ENCODE measurements around the gene IARS1.
A peak's percentile ranks its signal among the peaks of the same experiment; 100 is the strongest.

The IARS1 gene

GRCh38 chr9:92295827-92296258, 2.3 kb upstream of the IARS1 start:
- no peak overlapping the region for H3K14ac ChIP-seq (ENCODE audit: low read length)
- H3K18ac ChIP-seq (ENCODE audit: low read length), result no peak overlapping the region
- no peak overlapping the region for H2AK5ac ChIP-seq (ENCODE audit: low read length)
- no peak overlapping the region for H3K4ac ChIP-seq (ENCODE audit: low read depth, low read length)
- no peak for DNase-seq
- H2BK5ac ChIP-seq (ENCODE audit: low read depth, low read length, poor library complexity), result no peak overlapping the region
- no peak overlapping the region for H3K4me3 ChIP-seq (ENCODE audit: low read depth, low read length)
- no peak overlapping the region for H2AFZ ChIP-seq (ENCODE audit: insufficient read depth, low read length, poor library complexity)
- H3K4me1 ChIP-seq (ENCODE audit: control insufficient read depth in 1 of 2, insufficient read depth in 2 of 2, low read length in 2 of 2), result peaks cover 7% of the 10 kb centered on the region in 2 experiments
- H3K27me3 ChIP-seq (ENCODE audit: insufficient read depth, low read length), result no peaks in the 10 kb centered on the region
- no peak overlapping the region for H4K8ac ChIP-seq (ENCODE audit: low read depth, low read length)
- no peak overlapping the region for H3K27ac ChIP-seq (ENCODE audit: low read depth, low read length)
- no peak overlapping the region for H4K91ac ChIP-seq (ENCODE audit: low read depth, low read length)
- no peaks in the 10 kb centered on the region for H3K79me1 ChIP-seq (ENCODE audit: low read length)
- H4K12ac ChIP-seq (ENCODE audit: low read depth, low read length), result no peak overlapping the region
- no CpG with 5 or more reads among the region's 4 CpGs for WGBS (ENCODE audit: extremely low coverage, insufficient coverage, insufficient read length)
- peaks cover 5 to 12% of the 10 kb centered on the region in 2 experiments for H3K36me3 ChIP-seq (ENCODE audit: control insufficient read depth in 1 of 2, insufficient read depth in 2 of 2, low read length in 2 of 2)
- no peak overlapping the region for H3K4me2 ChIP-seq (ENCODE audit: low read length)
- H3K9me3 ChIP-seq (ENCODE audit: insufficient read depth, low read depth, low read length), result no peaks in the 10 kb centered on the region
- H3K79me2 ChIP-seq (ENCODE audit: control insufficient read depth, insufficient read depth, low read length, poor library complexity), result peaks cover 11% of the 10 kb centered on the region
- no peak overlapping the region for H3K9ac ChIP-seq (ENCODE audit: low read length)
- H3K23ac ChIP-seq (ENCODE audit: low read length), result no peak overlapping the region
- H2BK12ac ChIP-seq (ENCODE audit: low read length), result no peak overlapping the region
- H2BK120ac ChIP-seq (ENCODE audit: insufficient read depth, low read length, poor library complexity), result no peak overlapping the region

GRCh38 chr9:92295240-92295790, 1.8 kb upstream of the IARS1 start:
- no peaks in the 10 kb centered on the region for H3K79me1 ChIP-seq (ENCODE audit: low read length)
- no peaks in the 10 kb centered on the region for H3K9me3 ChIP-seq (ENCODE audit: insufficient read depth, low read depth, low read length)
- H3K18ac ChIP-seq (ENCODE audit: low read length), result no peak overlapping the region
- no peak overlapping the region for H2BK12ac ChIP-seq (ENCODE audit: low read length)
- no peak overlapping the region for H2AFZ ChIP-seq (ENCODE audit: insufficient read depth, low read length, poor library complexity)
- no peak overlapping the region for H4K12ac ChIP-seq (ENCODE audit: low read depth, low read length)
- H3K23ac ChIP-seq (ENCODE audit: low read length), result no peak overlapping the region
- no peak overlapping the region for H3K4ac ChIP-seq (ENCODE audit: low read depth, low read length)
- peaks cover 11% of the 10 kb centered on the region for H3K79me2 ChIP-seq (ENCODE audit: control insufficient read depth, insufficient read depth, low read length, poor library complexity)
- peak overlapping the region; percentile 51 for H2BK120ac ChIP-seq (ENCODE audit: insufficient read depth, low read length, poor library complexity)
- peaks cover 5 to 10% of the 10 kb centered on the region in 2 experiments for H3K36me3 ChIP-seq (ENCODE audit: control insufficient read depth in 1 of 2, insufficient read depth in 2 of 2, low read length in 2 of 2)
- H3K4me2 ChIP-seq (ENCODE audit: low read length), result no peak overlapping the region
- H3K9ac ChIP-seq (ENCODE audit: low read length), result no peak overlapping the region
- no peak for DNase-seq
- no CpG with 5 or more reads among the region's 7 CpGs for WGBS (ENCODE audit: extremely low coverage, insufficient coverage, insufficient read length)
- peak overlapping the region; percentile 11 for H4K8ac ChIP-seq (ENCODE audit: low read depth, low read length)
- no peak overlapping the region for H2BK5ac ChIP-seq (ENCODE audit: low read depth, low read length, poor library complexity)
- H3K4me3 ChIP-seq (ENCODE audit: low read depth, low read length), result no peak overlapping the region
- H3K14ac ChIP-seq (ENCODE audit: low read length), result no peak overlapping the region
- no peaks in the 10 kb centered on the region for H3K27me3 ChIP-seq (ENCODE audit: insufficient read depth, low read length)
- H2AK5ac ChIP-seq (ENCODE audit: low read length), result no peak overlapping the region
- no peak overlapping the region for H4K91ac ChIP-seq (ENCODE audit: low read depth, low read length)
- peaks cover 7% of the 10 kb centered on the region in 2 experiments for H3K4me1 ChIP-seq (ENCODE audit: control insufficient read depth in 1 of 2, insufficient read depth in 2 of 2, low read length in 2 of 2)
- H3K27ac ChIP-seq (ENCODE audit: low read depth, low read length), result no peak overlapping the region

- Histone ChIP-seq H3K18ac (ENCODE audit: low read length) (no peak overlapping the region), H4K8ac (ENCODE audit: low read depth, low read length) (peak overlapping the region; percentile 64), H3K9ac (ENCODE audit: low read length) (peak overlapping the region; percentile 57), H3K4me2 (ENCODE audit: low read length) (peak overlapping the region; percentile 75), H2AFZ (ENCODE audit: insufficient read depth, low read length, poor library complexity) (peak overlapping the region; percentile 5), H3K4ac (ENCODE audit: low read depth, low read length) (no peak overlapping the region), H2BK5ac (ENCODE audit: low read depth, low read length, poor library complexity) (no peak overlapping the region), H4K12ac (ENCODE audit: low read depth, low read length) (peak overlapping the region; percentile 39), H2BK120ac (ENCODE audit: insufficient read depth, low read length, poor library complexity) (no peak overlapping the region), H3K14ac (ENCODE audit: low read length) (peak overlapping the region; percentile 4), H2AK5ac (ENCODE audit: low read length) (no peak overlapping the region), H3K9me3 (ENCODE audit: insufficient read depth, low read depth, low read length) (no peaks in the 10 kb centered on the region), H3K79me2 (ENCODE audit: control insufficient read depth, insufficient read depth, low read length, poor library complexity) (peaks cover 11% of the 10 kb centered on the region), H3K27me3 (ENCODE audit: insufficient read depth, low read length) (no peaks in the 10 kb centered on the region), H2BK12ac (ENCODE audit: low read length) (no peak overlapping the region), H3K36me3 (ENCODE audit: control insufficient read depth in 1 of 2, insufficient read depth in 2 of 2, low read length in 2 of 2) (peaks cover 2 to 7% of the 10 kb centered on the region in 2 experiments), H3K4me1 (ENCODE audit: control insufficient read depth in 1 of 2, insufficient read depth in 2 of 2, low read length in 2 of 2) (peaks cover 7% of the 10 kb centered on the region in 2 experiments), H3K27ac (ENCODE audit: low read depth, low read length) (no peak overlapping the region), H4K91ac (ENCODE audit: low read depth, low read length) (peak overlapping the region; percentile 70), H3K79me1 (ENCODE audit: low read length) (no peaks in the 10 kb centered on the region), H3K4me3 (ENCODE audit: low read depth, low read length) (no peak overlapping the region), H3K23ac (ENCODE audit: low read length) (no peak overlapping the region)
- WGBS (ENCODE audit: extremely low coverage, insufficient coverage, insufficient read length), result no CpG with 5 or more reads among the region's 13 CpGs
- peak; percentile 8 to 35 for DNase-seq
Observed at GRCh38 chr9:92294297-92294676, 790 bp upstream of the IARS1 start.

- H4K12ac ChIP-seq (ENCODE audit: low read depth, low read length), result no peak overlapping the region
- no peak overlapping the region for H2AFZ ChIP-seq (ENCODE audit: insufficient read depth, low read length, poor library complexity)
- no peak overlapping the region for H4K91ac ChIP-seq (ENCODE audit: low read depth, low read length)
- H3K27me3 ChIP-seq (ENCODE audit: insufficient read depth, low read length), result no peaks in the 10 kb centered on the region
- peaks cover 11% of the 10 kb centered on the region for H3K79me2 ChIP-seq (ENCODE audit: control insufficient read depth, insufficient read depth, low read length, poor library complexity)
- H3K23ac ChIP-seq (ENCODE audit: low read length), result no peak overlapping the region
- H2BK12ac ChIP-seq (ENCODE audit: low read length), result no peak overlapping the region
- H3K4me3 ChIP-seq (ENCODE audit: low read depth, low read length), result no peak overlapping the region
- H3K4me1 ChIP-seq (ENCODE audit: control insufficient read depth in 1 of 2, insufficient read depth in 2 of 2, low read length in 2 of 2), result peaks cover 7% of the 10 kb centered on the region in 2 experiments
- DNase-seq, result no peak
- no peak overlapping the region for H3K27ac ChIP-seq (ENCODE audit: low read depth, low read length)
- no peak overlapping the region for H3K9ac ChIP-seq (ENCODE audit: low read length)
- H3K9me3 ChIP-seq (ENCODE audit: insufficient read depth, low read depth, low read length), result no peaks in the 10 kb centered on the region
- H3K4me2 ChIP-seq (ENCODE audit: low read length), result peak overlapping the region; percentile 29
- H3K79me1 ChIP-seq (ENCODE audit: low read length), result no peaks in the 10 kb centered on the region
- H3K36me3 ChIP-seq (ENCODE audit: control insufficient read depth in 1 of 2, insufficient read depth in 2 of 2, low read length in 2 of 2), result peaks cover 3 to 5% of the 10 kb centered on the region in 2 experiments
- no peak overlapping the region for H2BK120ac ChIP-seq (ENCODE audit: insufficient read depth, low read length, poor library complexity)
- no peak overlapping the region for H3K4ac ChIP-seq (ENCODE audit: low read depth, low read length)
- no peak overlapping the region for H2BK5ac ChIP-seq (ENCODE audit: low read depth, low read length, poor library complexity)
- H3K14ac ChIP-seq (ENCODE audit: low read length), result no peak overlapping the region
- H3K18ac ChIP-seq (ENCODE audit: low read length), result no peak overlapping the region
- H2AK5ac ChIP-seq (ENCODE audit: low read length), result no peak overlapping the region
- WGBS (ENCODE audit: extremely low coverage, insufficient coverage, insufficient read length), result no CpG with 5 or more reads among the region's 5 CpGs
- no peak overlapping the region for H4K8ac ChIP-seq (ENCODE audit: low read depth, low read length)
Observed at GRCh38 chr9:92293075-92293354, 482 bp downstream of the IARS1 start.

All from trophoblast cell (in vitro differentiated cells and primary cell).